ENCODE measurements around the gene MTARC1. TPM values are rescaled to one million over a fixed set of nuclear protein-coding genes. Genes with fewer than 3 reads are reported as not detected.

Gene MTARC1
- total and polyA plus RNA-seq, 2 of the 4 experiments (the other 2 are of a cell fraction) = 0.18 to 0.55 TPM

- Histone ChIP-seq H3K27ac (ENCODE audit: insufficient read depth, low read length) (no peak overlapping the region), H3K4ac (ENCODE audit: low read depth, low read length) (no peak overlapping the region), H3K9me3 (ENCODE audit: control insufficient read depth, insufficient read depth, low read length) (no peaks in the 10 kb centered on the region), H4K20me1 (ENCODE audit: insufficient read depth, low read length) (no peaks in the 10 kb centered on the region), H2BK5ac (ENCODE audit: low read depth, low read length, poor library complexity, severe bottlenecking) (no peak overlapping the region), H4K8ac (ENCODE audit: low read depth in 2 of 2, low read length in 2 of 2) (no peak overlapping the region), H3K4me3 (ENCODE audit: insufficient read depth, low read depth, low read length) (no peak overlapping the region), H3K23ac (ENCODE audit: low read depth, low read length) (no peak overlapping the region), H3K9me1 (ENCODE audit: insufficient read depth, low read length) (no peaks in the 10 kb centered on the region), H4K5ac (ENCODE audit: low read depth, low read length) (no peak overlapping the region), H3K4me1 (ENCODE audit: control insufficient read depth, insufficient read depth, low read length) (no peaks in the 10 kb centered on the region), H2BK15ac (ENCODE audit: low read depth, low read length) (no peak overlapping the region), H3K4me2 (ENCODE audit: low read depth, low read length) (no peak overlapping the region), H3K36me3 (ENCODE audit: control insufficient read depth, insufficient read depth, low read length) (no peaks in the 10 kb centered on the region), H3K9ac (ENCODE audit: low read depth, low read length) (no peak overlapping the region), H3K27me3 (ENCODE audit: control insufficient read depth, insufficient read depth, low read length) (no peaks in the 10 kb centered on the region), H3K18ac (ENCODE audit: low read depth, low read length) (no peak overlapping the region), H2AK9ac (replicated peaks; ENCODE audit: low read depth, low read length, poor library complexity) (no peak overlapping the region), H3K14ac (replicated peaks; ENCODE audit: low read depth, low read length) (no peak overlapping the region), H3K79me1 (ENCODE audit: low read depth in 1 of 2, low read length in 2 of 2) (no peaks in the 10 kb centered on the region), H2BK20ac (ENCODE audit: low read depth, low read length) (no peak overlapping the region), H2AFZ (replicated peaks; ENCODE audit: low read length, poor library complexity) (no peak overlapping the region), H2BK120ac (ENCODE audit: low read depth, low read length) (no peak overlapping the region), H4K91ac (ENCODE audit: insufficient read depth, low read depth, low read length) (no peak overlapping the region), H3K56ac (ENCODE audit: extremely low read depth, insufficient read depth, low read length) (no peak overlapping the region), H2AK5ac (ENCODE audit: low read depth, low read length) (no peak overlapping the region)
- ATAC-seq (ENCODE audit: low read depth) = no peak
- TF ChIP-seq CHD1 (IDR thresholded peaks at IDR 0.05; ENCODE audit: low read depth, low read length) (no peak), POLR2A (IDR thresholded peaks at IDR 0.05; ENCODE audit: low read depth, low read length) (no peak), RAD21 (IDR thresholded peaks at IDR 0.05; ENCODE audit: low read length) (no peak), RCOR1 (IDR thresholded peaks at IDR 0.05; ENCODE audit: insufficient replicate concordance, low read length) (no peak), MAFK (IDR thresholded peaks at IDR 0.05; ENCODE audit: low read depth, low read length) (no peak)
- CTCF ChIA-PET = no interaction called here
- no CpG with 5 or more reads among the region's 6 CpGs for WGBS, 2 experiments (ENCODE audit: extremely low coverage in 2 of 2, insufficient read length in 1 of 2)
- dilution Hi-C loops (cut with HindIII; ENCODE audit: low sequenced_read_pairs, unreplicated experiment) (no loop called here), in situ Hi-C loops (cut with MboI; ENCODE audit: low sequenced_read_pairs) (no loop called here), intact Hi-C loops (cut with micrococcal nuclease) (no loop called here)
- BruUV-seq (replicated peaks) = no TSS peak
- POLR2A ChIA-PET (ENCODE audit: unreplicated experiment) = no interaction called here
- DNase-seq = no peak
Observed at GRCh38 chr1:220791285-220791684, 4.6 kb downstream of the MTARC1 start.

Data from IMR-90 (cell line).